GM18498 (cell line): ENCODE measurements around the gene HAND1.

Experiments used
- ATAC-seq: cut with Tn5 transposase; IDR thresholded peaks from one replicate; pipeline ENCODE4 v1.9.1; 2021; ENCODE audit warnings: mild to moderate bottlenecking, moderate library complexity; ENCODE audit not compliant: unreplicated experiment

Gene HAND1

DNA sequence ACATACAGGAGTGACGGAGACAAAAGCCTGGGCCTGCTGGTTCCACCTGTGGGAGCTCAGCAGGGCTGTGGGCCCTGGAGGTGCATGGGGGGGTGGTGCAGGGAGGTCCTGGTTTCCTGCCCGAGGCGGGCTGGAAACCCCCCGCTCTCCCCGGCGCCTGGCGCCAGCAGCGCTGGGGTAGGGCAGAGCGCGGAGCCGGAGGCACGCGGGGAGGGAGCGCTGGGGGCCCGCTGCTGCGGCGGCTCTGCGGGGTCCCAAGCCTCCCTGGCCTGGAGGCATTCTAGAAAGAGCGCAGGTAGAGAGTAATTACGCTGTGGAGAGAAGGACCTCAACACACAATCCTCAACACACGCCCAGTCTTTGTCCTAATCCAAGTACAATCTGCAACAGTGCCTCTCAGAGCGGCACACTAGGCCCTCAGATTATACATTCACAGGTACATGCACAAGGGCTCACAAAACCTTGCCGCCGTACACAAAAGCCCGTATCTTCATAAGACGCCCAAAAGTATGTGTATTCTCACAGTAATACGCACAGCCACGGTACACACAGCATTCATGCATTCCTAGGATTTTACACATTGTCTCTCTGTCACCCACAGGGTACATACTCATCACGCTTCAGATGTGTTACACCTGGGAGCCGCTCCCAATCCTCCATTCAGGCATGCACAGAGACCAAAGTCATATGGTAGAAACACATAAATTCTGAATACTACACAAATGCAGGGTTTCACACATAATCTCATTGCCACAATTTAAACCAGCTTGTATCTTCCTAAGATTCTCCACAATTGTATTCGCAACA, 2.1 kb upstream of the HAND1 start:
- ATAC-seq, result no peak

GRCh38 chr5:154479160-154479943, 1.3 kb upstream of the HAND1 start:
- ATAC-seq, result no peak

- ATAC-seq, result no peak
These were observed 729 bp upstream of the HAND1 start for GRCh38 chr5:154478752-154479159.

- ATAC-seq, result no peak
These were observed 424 bp downstream of the HAND1 start for GRCh38 chr5:154477382-154478223.

DNA sequence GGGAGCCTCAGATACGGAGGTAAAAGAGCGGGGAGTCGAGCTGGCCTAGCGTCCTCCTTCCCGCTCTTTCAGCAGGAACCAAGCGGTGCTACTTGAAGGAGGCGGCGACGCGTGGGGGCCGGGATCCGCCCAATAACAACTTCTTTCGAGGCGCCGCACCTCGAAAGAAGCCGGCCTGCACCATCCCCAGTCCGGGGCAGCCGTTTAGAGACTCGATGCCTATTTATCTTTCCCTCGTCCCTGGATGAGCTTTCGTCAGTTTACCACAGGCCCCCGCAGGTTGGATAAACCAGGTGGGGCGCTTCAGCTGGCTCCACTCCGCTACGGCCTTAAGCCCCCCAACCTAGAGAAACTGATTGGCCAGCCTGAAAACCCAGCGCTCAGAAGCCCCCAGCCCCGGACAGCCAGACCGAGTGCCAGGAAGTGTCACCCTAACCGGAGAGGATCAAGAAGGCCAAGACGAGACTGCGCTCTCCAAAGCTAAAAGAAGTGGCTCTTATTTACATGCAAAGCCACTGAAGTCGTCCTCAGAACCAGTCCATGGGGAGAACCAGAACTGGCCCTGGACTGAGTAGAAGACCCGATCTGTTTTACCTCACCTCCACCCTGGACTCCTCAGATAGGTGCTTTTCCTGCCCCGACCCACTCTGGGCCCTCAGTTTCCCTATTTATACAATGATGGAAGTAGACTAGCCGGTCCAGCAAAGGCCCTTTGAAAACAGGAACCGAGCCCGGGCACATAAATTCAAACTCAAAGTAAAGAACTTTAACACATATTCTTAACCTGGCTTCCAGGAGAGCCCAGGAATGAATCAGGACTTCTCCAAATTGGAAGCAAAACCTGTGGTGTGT, 1.4 kb downstream of the HAND1 start:
- no peak for ATAC-seq

DNA sequence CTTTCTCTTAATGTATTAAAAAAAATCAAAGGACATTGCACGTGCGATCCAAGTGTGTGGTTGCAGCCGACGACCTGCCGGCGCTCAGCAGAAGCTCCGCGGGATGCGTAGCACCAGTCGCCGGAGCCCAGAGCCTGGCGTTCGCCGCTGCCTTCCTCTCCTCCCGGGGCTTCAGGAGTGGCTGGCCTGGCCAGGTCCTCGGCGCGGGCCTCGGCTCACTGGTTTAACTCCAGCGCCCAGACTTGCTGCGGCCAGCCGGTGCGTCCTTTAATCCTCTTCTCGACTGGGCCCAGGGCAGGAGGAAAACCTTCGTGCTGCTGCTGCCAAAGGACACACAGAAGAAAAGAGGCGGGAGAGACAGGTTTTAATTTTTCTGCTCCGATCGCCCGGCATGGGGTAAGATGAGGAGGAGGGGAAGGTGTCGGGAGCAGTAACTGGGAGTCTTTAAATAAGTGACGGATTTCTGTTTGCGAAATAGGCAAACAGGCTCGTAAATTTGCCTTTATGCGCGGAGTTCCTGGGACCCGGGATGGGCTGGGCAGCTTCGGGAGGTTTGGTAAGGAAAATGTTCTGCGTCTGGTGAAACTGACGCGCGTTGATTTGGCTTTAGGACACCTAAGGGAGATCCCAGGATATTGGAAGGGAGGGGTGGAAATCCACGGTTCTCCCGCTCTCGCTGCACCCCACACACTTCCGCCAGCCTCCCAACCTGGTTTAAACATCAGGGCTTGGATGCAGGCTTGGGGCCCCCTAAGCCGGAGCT, 2.3 kb downstream of the HAND1 start:
- no peak for ATAC-seq

DNA sequence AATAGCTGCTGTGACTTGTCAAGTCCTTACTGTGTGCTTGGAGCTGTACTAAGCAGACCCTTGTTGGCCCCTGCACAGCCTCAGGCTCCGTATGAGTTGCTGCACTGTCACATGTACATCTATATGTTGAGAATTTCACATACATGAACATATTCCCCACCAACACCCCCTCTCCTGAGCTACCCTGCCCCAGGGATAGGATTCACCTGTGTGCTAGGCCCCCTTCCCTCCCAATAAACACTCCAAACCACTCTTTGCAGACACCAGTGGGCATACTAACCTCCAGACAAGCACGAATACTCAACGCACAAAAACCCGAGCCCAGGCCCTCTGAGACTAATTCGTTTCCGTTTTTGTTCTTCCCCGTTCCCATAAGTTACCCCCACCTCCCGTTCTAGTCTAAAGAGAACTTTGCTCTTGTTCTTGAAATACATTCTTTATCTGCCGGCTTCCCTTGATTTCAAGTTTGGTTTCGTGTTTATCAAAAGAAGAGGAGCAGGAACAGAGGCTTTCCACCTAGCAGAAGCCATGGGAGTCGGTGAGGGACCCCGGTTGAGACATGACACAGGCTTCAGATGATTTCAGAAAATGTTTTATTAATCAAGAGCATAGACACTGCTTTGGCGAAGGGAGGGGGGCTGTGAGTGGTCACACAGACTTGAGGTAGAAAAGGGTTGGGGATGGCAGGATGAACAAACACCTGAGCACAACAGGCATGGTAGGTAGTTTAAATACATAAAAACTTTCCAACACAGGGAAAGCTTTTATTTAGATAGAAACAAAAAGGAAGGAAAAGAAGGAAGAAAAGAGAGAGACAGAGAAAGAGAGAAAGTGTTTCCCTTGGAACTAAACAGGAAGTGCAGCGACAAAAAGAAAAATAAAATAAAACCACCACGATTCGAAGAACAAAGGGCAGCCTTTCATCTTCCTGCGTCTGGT, 3.4 kb downstream of the HAND1 start:
- ATAC-seq, result no peak

- ATAC-seq, result no peak
These were observed 4.3 kb downstream of the HAND1 start for GRCh38 chr5:154473581-154474283.

- ATAC-seq, result no peak
These were observed 5.0 kb downstream of the HAND1 start for GRCh38 chr5:154472871-154473580.

DNA sequence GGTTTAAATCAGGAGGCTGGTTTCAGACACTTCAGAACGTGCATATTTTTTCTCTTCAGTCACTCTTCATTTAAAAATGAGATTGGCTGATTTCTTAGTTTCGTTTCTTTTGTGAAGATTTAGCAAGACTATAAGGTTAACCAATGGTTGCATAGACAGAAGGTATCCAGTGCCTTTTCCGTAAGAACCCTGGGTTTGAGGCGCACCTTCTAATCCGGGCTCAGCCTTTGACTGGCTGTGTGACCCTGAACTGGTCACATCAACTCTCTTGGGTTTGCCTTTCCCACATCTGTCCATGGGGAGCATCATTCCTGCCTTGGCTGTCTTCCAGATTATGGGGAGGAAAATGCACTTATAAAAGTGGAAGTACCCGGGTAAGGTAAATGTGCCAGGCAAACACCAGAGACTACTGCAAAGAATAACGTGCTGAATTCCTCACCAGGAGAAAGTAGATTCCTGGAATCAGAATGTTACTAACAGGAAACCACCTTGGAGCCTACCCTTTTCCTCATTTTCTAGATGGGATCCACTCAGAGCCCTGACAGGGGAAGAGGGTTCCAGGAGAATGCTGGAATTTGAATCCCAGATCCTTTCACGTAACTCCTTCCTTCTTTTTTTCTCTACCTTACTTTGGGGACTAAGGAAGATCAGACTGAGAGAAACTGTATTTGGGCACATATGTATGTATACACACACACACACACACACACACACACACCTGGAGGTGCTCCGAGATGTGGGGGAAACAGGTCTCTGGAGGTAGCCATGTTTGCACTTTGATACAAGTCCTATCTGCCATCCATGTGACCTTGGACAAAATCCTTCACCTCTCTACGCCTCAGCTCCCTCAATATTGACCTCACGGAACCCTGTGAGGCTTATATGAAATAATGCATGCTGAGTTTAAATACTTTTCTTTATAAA, 6.8 kb downstream of the HAND1 start:
- no peak for ATAC-seq

DNA sequence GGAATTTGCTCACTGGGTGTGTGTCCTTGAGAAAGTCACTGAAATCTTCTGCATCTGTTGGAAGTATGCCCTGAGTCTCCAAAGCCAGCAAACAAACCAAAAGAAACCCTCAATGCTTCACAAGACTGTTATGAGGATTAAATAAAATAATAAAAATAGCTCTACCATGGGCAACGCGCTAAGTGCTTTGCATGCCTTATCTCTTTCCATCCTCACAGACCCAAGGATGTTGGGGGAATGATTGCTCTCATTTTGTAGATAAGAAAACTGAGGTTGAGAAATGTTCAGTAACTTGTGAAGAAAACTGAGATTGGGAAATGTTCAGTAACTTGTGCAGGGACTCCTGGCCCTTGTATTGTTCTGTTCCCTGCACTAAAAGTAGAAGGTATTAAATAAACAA, 7.9 kb downstream of the HAND1 start:
- no peak for ATAC-seq

- peak; percentile 96 for ATAC-seq
These were observed 10.2 kb downstream of the HAND1 start for GRCh38 chr5:154467655-154468354.

- ATAC-seq, result no peak
These were observed 11.4 kb downstream of the HAND1 start for GRCh38 chr5:154466671-154467070.

DNA sequence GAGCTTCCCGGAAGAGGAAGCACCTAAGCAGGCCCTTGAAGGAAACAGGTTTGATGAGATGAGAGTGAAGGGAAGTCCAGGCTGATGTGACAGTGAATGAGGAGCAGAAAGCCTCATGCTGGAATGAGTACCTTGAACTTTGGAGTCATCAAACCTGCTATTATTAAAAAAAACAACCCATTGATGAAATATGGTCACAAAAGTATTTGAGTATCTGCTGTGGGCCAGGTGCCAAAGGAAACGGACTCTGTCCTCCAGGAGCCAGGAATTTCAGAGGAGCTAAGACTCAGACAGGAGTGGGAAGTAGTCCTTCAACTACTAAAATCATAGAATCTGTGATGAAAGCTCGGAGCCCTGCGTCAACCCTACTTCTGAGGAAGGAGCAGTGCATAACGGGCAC, 11.9 kb downstream of the HAND1 start:
- no peak for ATAC-seq

- no peak for ATAC-seq
These were observed 12.9 kb downstream of the HAND1 start for GRCh38 chr5:154465169-154465568.

DNA sequence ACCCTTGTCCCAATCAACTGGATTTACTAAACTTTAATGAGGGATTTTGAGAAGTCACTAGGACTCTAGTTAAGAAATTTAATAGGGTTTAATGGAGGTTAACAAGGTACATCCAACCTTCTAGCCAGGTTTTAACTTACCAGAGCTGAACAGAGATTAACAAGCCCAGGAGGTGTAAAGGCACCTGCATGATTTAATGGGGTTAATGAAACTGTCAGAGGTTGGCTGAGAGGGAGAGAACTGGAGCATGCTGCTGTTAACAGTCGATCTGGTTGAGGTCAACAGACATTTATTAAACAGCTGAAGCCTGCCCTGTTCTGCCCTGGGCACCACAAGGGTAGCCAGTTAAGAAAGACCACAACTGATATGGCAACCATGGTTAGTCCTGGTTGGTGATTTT, 13.6 kb downstream of the HAND1 start:
- no peak for ATAC-seq
